Endodermal cell (in vitro differentiated cells): ENCODE data around the gene EPHA4. TPM values are rescaled to one million over a fixed set of nuclear protein-coding genes. Genes with fewer than 3 reads are reported as not detected.

ENCODE experiments used
- DNase-seq: peaks from one replicate; pipeline ENCODE4 v3.0.0-alpha.2; 2017
- H3K27ac ChIP-seq: 2 replicates; pipeline ENCODE4 v1.5.1; 2013; ENCODE audit warnings: mild to moderate bottlenecking, low read depth, low read length, moderate library complexity
- H3K27me3 ChIP-seq: 2 replicates; pipeline ENCODE4 v1.6.1; 2013; ENCODE audit warnings: mild to moderate bottlenecking, low read length, moderate library complexity; ENCODE audit not compliant: insufficient read depth, control insufficient read depth, poor library complexity, severe bottlenecking
- H3K36me3 ChIP-seq: 2 replicates; pipeline ENCODE4 v1.7.0; 2013; ENCODE audit warnings: mild to moderate bottlenecking, low read length, moderate library complexity; ENCODE audit not compliant: control insufficient read depth, insufficient read depth
- H3K4me1 ChIP-seq: one replicate; pipeline ENCODE4 v1.7.0; 2013; ENCODE audit warnings: low read length; ENCODE audit not compliant: control insufficient read depth, insufficient read depth
- H3K4me3 ChIP-seq: 2 replicates; pipeline ENCODE4 v1.5.1; 2013; ENCODE audit warnings: mild to moderate bottlenecking, low read length, moderate library complexity
- H3K9ac ChIP-seq: 2 replicates; pipeline ENCODE4 v1.6.1; 2013; ENCODE audit warnings: mild to moderate bottlenecking, low read length, moderate library complexity; ENCODE audit not compliant: poor library complexity, severe bottlenecking; ENCODE audit errors: extremely low read depth
- H3K9me3 ChIP-seq: 2 replicates; pipeline ENCODE4 v1.6.1; 2013; ENCODE audit warnings: mild to moderate bottlenecking, low read length, moderate library complexity; ENCODE audit not compliant: control insufficient read depth
- H3K27ac Mint-ChIP-seq: 2 replicates; pipeline ENCODE4 v1.8.0; 2020; ENCODE audit warnings: mixed read lengths
- H3K27me3 Mint-ChIP-seq: 2 replicates; pipeline ENCODE4 v1.8.0; 2021; ENCODE audit warnings: mild to moderate bottlenecking, mixed read lengths; ENCODE audit not compliant: insufficient read depth
- H3K36me3 Mint-ChIP-seq: 2 replicates; pipeline ENCODE4 v1.8.0; 2020; ENCODE audit warnings: low read depth, mixed read lengths
- H3K4me1 Mint-ChIP-seq: 2 replicates; pipeline ENCODE4 v1.8.0; 2020; ENCODE audit warnings: mixed read lengths
- H3K4me3 Mint-ChIP-seq: 2 replicates; pipeline ENCODE4 v1.8.0; 2020; ENCODE audit warnings: mild to moderate bottlenecking, moderate library complexity, mixed read lengths
- H3K9me3 Mint-ChIP-seq: 2 replicates; pipeline ENCODE4 v1.8.0; 2020; ENCODE audit warnings: mild to moderate bottlenecking, mixed read lengths
- CTCF ChIP-seq: fragments of 200-600 bp; sonication (generic); conservative IDR thresholded peaks from 2 replicates; pipeline ENCODE4 v1.5.0; 2021; ENCODE audit warnings: antibody characterized with exemption, mild to moderate bottlenecking
- WGBS, 2 experiments: methylation state at CpG; one replicate each; pipeline versions ENCODE4 v1.1.5 to v1.1.7; 2013; ENCODE audit warnings: missing lambda C conversion rate in 2 of 2, mixed read lengths in 1 of 2; ENCODE audit not compliant: insufficient coverage in 1 of 2, insufficient read length in 1 of 2; 5-methylcytosine and 5-hydroxymethylcytosine counted together
- long read RNA-seq, 4 experiments: library from polyadenylated mRNA in 2 of 4; library from RNA in 1 of 4; library from capped mRNA in 1 of 4; stranded (forward) in 3 of 4; unstranded in 1 of 4; transcript quantifications; one replicate each; pipeline ENCODE4 v2.0.0, GENCODE V29; 2020 to 2021; ENCODE audit warnings: inconsistent platforms in 1 of 4
- polyA plus RNA-seq, 2 experiments: library from polyadenylated mRNA; stranded (reverse); fragments of 50-300 nt; gene quantifications; one replicate each; pipeline ENCODE4 v1.2.3, GENCODE V29; 2013
- total RNA-seq, 2 donors: library from RNA; stranded (reverse); fragmentation: NEBNext Ultra II Directional in 1 of 2; extraction: Animal tissue kit (Norgen Biotek cat#: 25700) in 1 of 2; gene quantifications; 2 replicates in 1 of 2; 3 replicates in 1 of 2; pipeline ENCODE4 v1.2.1, GENCODE V29; 2021

Gene EPHA4
- 10 to 100 TPM; 74.1 to 87.3 TPM for total RNA-seq
- polyA plus RNA-seq (2013, experiment 1 of 2): 83.9 TPM
- polyA plus RNA-seq (2013, experiment 2 of 2): 76.5 TPM
- long read RNA-seq, experiment 1, full-length matches to known transcripts: 4 of 15 reads
- long read RNA-seq, experiment 1, partial matches to known transcripts: 7 of 15 reads
- long read RNA-seq, experiment 1, other reads (novel, unspliced or antisense): 4 of 15 reads
- long read RNA-seq, experiment 2, full-length matches to known transcripts: 6 of 17 reads
- long read RNA-seq, experiment 2, partial matches to known transcripts: 9 of 17 reads
- long read RNA-seq, experiment 2, other reads (novel, unspliced or antisense): 2 of 17 reads
- long read RNA-seq, experiment 3, full-length matches to known transcripts: 4 of 77 reads
- long read RNA-seq, experiment 3, partial matches to known transcripts: 61 of 77 reads
- long read RNA-seq, experiment 3, other reads (novel, unspliced or antisense): 12 of 77 reads
- long read RNA-seq, experiment 4, partial matches to known transcripts: 1 of 3 reads
- long read RNA-seq, experiment 4, other reads (novel, unspliced or antisense): 1 of 3 reads

GRCh38 chr2:221572219-221572820, at the start of gene EPHA4:
EPHA4 (minus strand) TSS chr2:221572304; CDS start chr2:221572248, 56 bp downstream.
- Mint-ChIP-seq H3K27me3 (peaks cover 38% of the 10 kb centered on the region), H3K4me3 (peak within 1 kb of the TSS; percentile 79), H3K4me1 (peaks cover 52% of the 10 kb centered on the region), H3K36me3 (peaks cover 6% of the 10 kb centered on the region), H3K27ac (peak within 1 kb of the TSS; percentile 94), H3K9me3 (no peaks in the 10 kb centered on the region)
- DNase-seq: peak; percentile 93
- TF ChIP-seq CTCF: no peak
- Histone ChIP-seq H3K4me3 (peak within 1 kb of the TSS; percentile 97), H3K36me3 (peaks cover 10% of the 10 kb centered on the region), H3K27me3 (no peaks in the 10 kb centered on the region), H3K9me3 (no peaks in the 10 kb centered on the region), H3K9ac (peak within 1 kb of the TSS; percentile 62), H3K4me1 (peaks cover 6% of the 10 kb centered on the region), H3K27ac (peak within 1 kb of the TSS; percentile 74)
- WGBS, 2 experiments: 0% methylated on average over 30 to 55 of the region's 55 CpGs

DNA sequence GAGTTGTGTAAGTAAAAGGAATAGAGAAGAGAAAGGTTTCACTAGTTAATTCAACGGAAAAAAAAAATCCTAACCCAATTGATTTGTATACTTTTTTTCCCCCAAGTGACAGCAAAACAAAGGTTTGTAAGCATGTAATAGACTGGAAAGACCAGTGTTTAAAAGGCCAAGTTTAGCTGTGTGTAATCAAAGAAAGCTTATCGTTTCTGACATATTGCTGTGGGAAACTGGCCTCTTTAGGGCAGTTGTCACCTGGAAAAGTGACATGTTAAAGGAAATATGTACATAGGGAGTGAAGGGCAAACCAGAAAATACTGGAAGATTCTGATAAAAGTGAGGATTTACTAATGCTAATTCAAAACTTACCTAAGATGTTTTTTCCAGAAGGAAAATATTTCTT, 45.9 kb upstream of the EPHA4 start:
- Histone ChIP-seq H3K27ac (peak overlapping the region; percentile 42), H3K27me3 (no peaks in the 10 kb centered on the region), H3K9me3 (no peaks in the 10 kb centered on the region), H3K4me3 (no peak overlapping the region), H3K4me1 (peaks cover 12% of the 10 kb centered on the region), H3K36me3 (no peaks in the 10 kb centered on the region), H3K9ac (no peak overlapping the region)
- H3K9me3 Mint-ChIP-seq: no peaks in the 10 kb centered on the region
- 80% methylated on average over 2 of the region's 2 CpGs; no CpG with 5 or more reads in 1 of the 2 experiments for WGBS, 2 experiments
- no peak overlapping the region for H3K27ac Mint-ChIP-seq
- H3K36me3 Mint-ChIP-seq: no peaks in the 10 kb centered on the region
- peaks cover 21% of the 10 kb centered on the region for H3K4me1 Mint-ChIP-seq
- H3K27me3 Mint-ChIP-seq: no peaks in the 10 kb centered on the region
- TF ChIP-seq CTCF: no peak
- no peak for DNase-seq
- H3K4me3 Mint-ChIP-seq: no peak overlapping the region

GRCh38 chr2:221616561-221616960, 44.5 kb upstream of the EPHA4 start:
- 91 to 94% methylated on average over 10 to 13 of the region's 13 CpGs for WGBS, 2 experiments
- Histone ChIP-seq H3K27ac (no peak overlapping the region), H3K4me1 (peaks cover 12% of the 10 kb centered on the region), H3K4me3 (no peak overlapping the region), H3K9me3 (no peaks in the 10 kb centered on the region), H3K36me3 (no peaks in the 10 kb centered on the region), H3K9ac (no peak overlapping the region), H3K27me3 (no peaks in the 10 kb centered on the region)
- Mint-ChIP-seq H3K9me3 (no peaks in the 10 kb centered on the region), H3K27me3 (no peaks in the 10 kb centered on the region), H3K4me1 (peaks cover 21% of the 10 kb centered on the region), H3K27ac (no peak overlapping the region), H3K4me3 (no peak overlapping the region), H3K36me3 (no peaks in the 10 kb centered on the region)
- no peak for DNase-seq
- no peak for TF ChIP-seq CTCF
